NCI-H526 (cell line): ENCODE data around the gene HDAC11.
A peak's percentile ranks its signal among the peaks of the same experiment; 100 is the strongest.
"Not testable (repeated sequence)": the region's sequence is repeated elsewhere in the genome, so short reads cannot be mapped to it uniquely, and the experiment has no call there.

Experiments
- DNase-seq, 2 experiments: peaks; one replicate each; lab custom pipeline; 2025; lab: John Stamatoyannopoulos, UW

The HDAC11 gene

DNA sequence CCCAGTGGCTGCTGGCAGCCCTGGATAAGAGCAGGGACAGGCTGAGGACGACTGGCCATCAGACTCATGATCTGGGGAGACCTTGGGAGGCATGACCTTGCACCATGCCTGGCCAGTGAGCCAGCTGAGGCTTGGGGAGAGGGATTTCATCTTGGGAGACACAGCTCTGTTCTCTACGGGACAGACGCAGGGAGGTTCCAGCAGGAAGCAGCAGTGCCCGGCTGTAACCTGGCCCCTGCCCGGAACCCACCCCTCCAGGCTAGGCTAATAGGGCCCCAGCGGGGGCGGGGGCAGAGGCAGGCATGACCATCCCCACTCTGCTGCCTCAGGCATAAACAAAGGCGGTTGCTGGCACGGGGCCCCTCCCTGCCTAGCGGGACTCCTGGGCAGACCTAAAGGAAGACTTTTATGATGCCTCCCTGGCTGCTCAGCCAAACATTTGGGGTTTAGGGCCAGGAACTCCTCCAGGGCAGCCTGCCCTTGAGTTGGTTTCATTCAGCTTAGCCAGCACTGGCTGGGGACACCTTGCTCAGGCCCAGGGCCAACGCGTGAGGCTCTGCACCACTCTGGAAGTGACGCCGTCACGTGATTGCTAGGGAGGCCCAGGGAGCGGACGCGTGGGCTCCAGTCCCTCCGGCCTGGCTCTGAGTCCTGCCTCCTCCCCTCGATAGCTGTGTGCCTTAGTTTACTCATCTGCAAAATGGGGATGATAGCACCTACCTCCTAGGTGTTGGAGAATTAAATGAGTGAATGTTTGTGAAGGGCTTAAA is 27.6 kb downstream of the HDAC11 start:
- DNase-seq, result peak in 1 of 2 experiments; percentile 24

DNA sequence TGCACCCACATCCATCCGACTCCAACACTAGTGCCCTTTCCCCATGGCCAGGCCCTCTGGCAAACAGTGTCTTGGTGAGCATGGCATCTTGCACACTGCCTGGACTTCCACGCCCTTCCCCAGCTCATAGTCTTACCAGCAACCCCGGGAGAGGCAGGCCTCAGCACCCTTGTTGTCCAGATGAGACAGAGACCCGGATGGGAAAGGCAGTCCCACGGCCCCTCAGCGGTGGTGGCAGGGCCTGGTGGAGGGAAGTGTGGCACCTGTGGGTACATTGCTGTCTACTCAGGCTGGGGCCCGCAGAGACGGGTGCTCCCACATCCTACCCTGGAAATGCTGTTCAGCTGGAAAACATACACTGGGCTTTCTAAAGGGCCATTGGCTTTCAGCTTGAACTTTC is 28.4 kb downstream of the HDAC11 start:
- no peak for DNase-seq

- DNase-seq, result no peak
Measured at GRCh38 chr3:13509059-13509815, 29.1 kb downstream of the HDAC11 start.

- DNase-seq, result no peak
Measured at GRCh38 chr3:13509816-13510192, 29.7 kb downstream of the HDAC11 start.

GRCh38 chr3:13512451-13512850 is 32.3 kb downstream of the HDAC11 start:
- DNase-seq, result no peak

GRCh38 chr3:13513051-13513912 is 33.2 kb downstream of the HDAC11 start:
- no peak for DNase-seq

DNA sequence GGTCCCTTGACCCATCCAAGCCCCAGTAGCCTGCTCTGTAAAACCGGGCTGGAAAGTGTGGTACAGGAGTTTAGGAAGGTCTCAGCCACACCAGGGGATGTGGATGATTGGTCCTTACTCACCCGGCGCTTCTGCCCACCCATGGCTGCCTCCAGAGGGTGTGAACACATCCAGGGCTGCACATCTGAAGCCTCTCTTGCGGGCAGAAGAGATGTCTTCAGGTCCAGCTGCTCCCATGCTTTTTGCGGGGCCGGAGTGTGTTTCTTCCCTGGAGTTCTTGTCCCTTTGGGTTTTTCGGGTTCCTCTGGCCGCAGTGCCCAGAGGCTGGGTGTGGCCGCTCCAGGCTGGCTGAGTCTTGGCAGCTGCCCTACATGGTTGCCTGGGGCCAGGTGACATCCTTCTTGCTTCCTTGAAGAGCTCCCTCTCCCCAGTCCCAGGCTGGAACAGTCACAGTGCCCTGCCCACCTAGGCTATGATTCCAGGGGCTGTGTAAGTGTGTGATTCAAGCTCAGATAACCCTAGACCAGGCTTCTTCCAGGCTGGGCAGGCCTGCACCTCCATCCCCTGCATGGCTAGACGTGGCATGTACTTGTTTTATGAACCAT is 33.9 kb downstream of the HDAC11 start:
- no peak for DNase-seq

DNA sequence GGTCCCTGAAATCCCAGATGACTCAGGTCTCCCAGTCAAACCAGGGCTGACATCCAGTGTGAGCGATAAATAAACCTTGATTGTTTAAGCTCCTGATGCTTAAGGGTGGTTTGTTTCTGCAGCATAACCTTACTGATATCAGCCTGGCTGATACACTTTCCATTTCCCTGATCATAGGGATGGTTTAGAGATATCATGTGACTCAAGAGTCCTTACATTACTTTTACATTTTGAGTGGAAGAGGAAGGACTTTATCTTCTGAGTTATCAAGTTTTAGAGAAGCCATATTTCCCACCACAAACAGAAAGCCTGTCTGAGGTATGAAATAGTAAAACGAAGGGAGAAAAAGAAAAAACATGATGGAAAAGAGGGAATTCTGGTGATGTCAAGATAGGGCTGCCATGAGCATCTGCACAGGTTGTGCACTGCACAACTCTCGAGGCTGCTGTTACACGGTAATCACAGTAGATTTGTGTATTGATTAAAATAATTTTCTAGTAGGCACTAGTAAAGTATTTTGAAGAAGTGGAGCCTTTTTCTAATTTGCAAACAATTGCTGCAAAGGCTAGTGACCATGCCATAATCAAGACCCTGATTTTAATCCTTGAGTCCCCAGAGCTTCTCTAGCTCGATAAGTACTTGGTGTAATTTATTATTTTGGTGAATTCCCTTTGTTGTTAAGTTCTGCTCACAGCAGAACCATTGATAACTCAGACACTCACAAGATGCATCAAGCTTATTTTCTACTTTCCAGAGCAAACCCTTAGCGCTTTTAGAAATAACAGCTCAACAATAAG is 34.7 kb downstream of the HDAC11 start:
- no peak for DNase-seq

- no peak for DNase-seq
Measured at GRCh38 chr3:13515786-13516759, 36.0 kb downstream of the HDAC11 start.

GRCh38 chr3:13516760-13517135 is 36.6 kb downstream of the HDAC11 start:
- no peak for DNase-seq

- DNase-seq, result no peak
Measured at GRCh38 chr3:13517253-13517977, 37.3 kb downstream of the HDAC11 start.

GRCh38 chr3:13518516-13518953 is 38.4 kb downstream of the HDAC11 start:
- DNase-seq, result no peak

GRCh38 chr3:13519006-13519791 is 39.1 kb downstream of the HDAC11 start:
- DNase-seq, result no peak

DNA sequence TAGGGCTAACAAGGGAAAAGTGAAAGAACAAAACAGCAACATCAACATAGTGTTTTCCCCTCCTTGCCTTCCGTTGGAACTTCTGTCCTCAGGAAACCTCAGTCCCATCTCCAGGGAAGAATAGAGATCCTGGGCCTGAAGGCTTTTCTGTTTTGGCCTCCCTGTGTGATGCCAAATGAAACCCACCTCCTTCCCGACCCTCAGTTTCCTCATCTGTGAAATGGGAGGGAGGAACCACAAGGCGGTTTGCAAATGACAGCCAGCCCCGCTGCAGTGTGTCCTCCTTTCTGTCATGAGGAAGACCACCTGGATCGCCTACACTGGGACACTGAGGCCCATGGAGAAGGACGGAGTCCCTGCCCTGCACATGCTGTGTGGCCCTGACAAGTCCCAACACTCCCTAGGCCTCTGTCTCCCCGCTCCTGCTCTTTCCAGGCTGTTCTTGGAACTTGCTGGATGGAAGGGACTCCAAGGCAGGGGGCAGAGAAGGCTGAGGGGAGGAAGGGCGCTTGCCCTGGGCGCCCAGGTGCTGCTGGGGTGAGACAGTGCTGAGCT is 40.3 kb downstream of the HDAC11 start:
- DNase-seq, result no peak

DNA sequence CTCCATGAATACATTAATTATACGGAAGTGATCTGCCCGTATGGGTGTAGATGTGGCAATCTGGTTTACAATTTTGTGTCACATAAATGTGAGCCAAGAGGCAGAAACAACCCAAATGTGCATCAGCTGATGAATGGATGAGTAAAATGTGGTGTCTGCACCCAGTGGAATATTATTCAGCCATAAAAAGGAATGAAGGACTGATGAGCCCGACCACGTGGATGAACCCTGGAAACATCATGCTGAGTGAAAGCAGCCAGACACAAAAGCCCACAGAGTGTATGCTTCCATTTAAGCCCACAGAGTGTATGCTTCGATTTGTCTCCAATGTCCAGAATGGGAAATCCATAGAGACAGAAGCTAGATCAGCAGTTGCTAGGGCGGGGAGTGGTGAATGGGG is 41.2 kb downstream of the HDAC11 start:
- no peak for DNase-seq

DNA sequence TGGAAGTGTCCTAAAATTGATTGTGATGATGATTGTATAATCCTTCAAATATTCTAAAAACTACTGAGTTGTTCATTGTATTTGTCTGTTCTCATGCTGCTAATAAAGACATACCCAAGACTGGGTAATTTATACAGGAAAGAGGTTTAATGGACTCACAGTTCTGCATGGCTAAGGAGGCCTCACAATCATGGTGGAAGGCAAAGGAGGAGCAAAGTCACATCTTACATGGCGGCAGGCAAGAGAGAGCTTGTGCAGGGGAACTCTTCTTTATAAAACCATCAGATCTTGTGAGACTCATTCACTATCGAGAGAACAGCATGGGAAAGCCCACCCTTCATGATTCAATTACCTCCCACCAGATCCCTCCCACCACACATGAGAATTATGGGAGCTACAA is 41.6 kb downstream of the HDAC11 start:
- DNase-seq, result not testable (repeated sequence)

GRCh38 chr3:13522236-13522635 is 42.1 kb downstream of the HDAC11 start:
- DNase-seq, result no peak

DNA sequence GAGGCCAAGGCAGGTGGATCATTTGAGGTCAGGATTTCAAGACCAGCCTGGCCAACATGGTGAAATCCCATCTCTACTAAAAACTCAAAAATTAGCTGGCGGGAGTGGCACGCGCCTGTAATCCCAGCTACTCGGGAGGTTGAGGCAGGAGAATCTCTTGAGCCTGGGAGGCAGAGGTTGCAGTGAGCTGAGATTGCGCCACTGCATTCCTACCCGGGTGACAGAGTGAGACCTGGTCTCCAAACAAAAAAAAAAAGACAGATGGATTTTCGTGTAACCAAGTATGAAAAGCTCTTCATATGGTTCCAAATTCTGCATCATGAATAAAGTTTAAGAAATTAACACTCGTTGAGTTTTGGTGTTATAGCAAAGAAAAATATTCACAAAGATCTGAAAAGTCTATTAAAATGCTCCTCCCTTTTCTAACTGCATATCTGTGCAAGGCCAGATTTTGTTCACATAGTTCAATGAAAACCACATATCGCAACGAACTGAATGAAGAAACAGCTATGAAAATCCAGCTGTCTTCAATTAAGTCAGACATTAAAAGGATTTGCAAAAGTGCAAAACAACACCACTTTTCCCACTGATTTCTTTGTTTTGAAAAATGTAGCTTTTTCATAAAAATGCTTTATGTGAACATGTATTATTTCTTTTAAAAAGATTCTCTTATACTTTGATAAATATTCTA is 45.0 kb downstream of the HDAC11 start:
- no peak for DNase-seq
